ENCODE data around the gene ANKRD26.

- TF ChIP-seq POLR2AphosphoS5 (IDR thresholded peaks at IDR 0.05; ENCODE audit: low read depth, low read length) (no peak), NFIC (IDR thresholded peaks at IDR 0.05; ENCODE audit: borderline replicate concordance) (no peak), TEAD4 (IDR thresholded peaks at IDR 0.05; ENCODE audit: borderline replicate concordance, insufficient read depth) (no peak), CTCF (IDR thresholded peaks at IDR 0.05) (no peak), YY1 (IDR thresholded peaks at IDR 0.05; ENCODE audit: low read depth) (no peak), GATA2 (CRISPR knock-in tag; IDR thresholded peaks at IDR 0.05) (no peak), SIN3A (IDR thresholded peaks at IDR 0.05; ENCODE audit: borderline replicate concordance, low read depth, low read length) (no peak), MEF2A (IDR thresholded peaks at IDR 0.05; ENCODE audit: borderline replicate concordance, low read depth) (no peak), MXI1 (IDR thresholded peaks at IDR 0.05; ENCODE audit: low read depth, low read length) (no peak)
Measured at GRCh38 chr10:26960308-26960707, 140.0 kb downstream of the ANKRD26 start.

Data from SK-N-SH (cell line).